HepG2 (cell line): ENCODE results near the gene CDC42EP1. TPM values are rescaled to one million over a fixed set of nuclear protein-coding genes. Genes with fewer than 3 reads are reported as not detected.
A peak's percentile ranks its signal among the peaks of the same experiment; 100 is the strongest.

Experiments
- ATAC-seq: fragments of 200-7000 bp; cut with Tn5 transposase; 3 replicates; pipeline ENCODE4 v1.9.1; 2020; ENCODE audit warnings: mild to moderate bottlenecking, moderate library complexity
- BruUV-seq: library from RNA; stranded (reverse); fragments of 400-500 nt; replicated peaks from 2 replicates; lab custom pipeline; 2021; lab: Mats Ljungman, UMichigan
- CTCF ChIA-PET: fragments of 300-600 bp; formaldehyde crosslinking; extraction: SDS; loops from one replicate; lab custom pipeline; 2021; ENCODE audit warnings: low total read pairs, inconsistent platforms, low intra/inter-chr PET ratio; lab: Yijun Ruan, JAX
- POLR2A ChIA-PET: fragments of 350-600 bp; sonication (Branson Sonifier 250); formaldehyde crosslinking; loops from one replicate; lab custom pipeline; 2020; ENCODE audit warnings: antibody characterized with exemption, inconsistent platforms; lab: Yijun Ruan, JAX
- DNase-seq: peaks from one replicate; pipeline ENCODE4 v3.0.0-alpha.2; 2015; ENCODE audit warnings: low spot score
- FAIRE-seq: peaks from 3 replicates; lab custom pipeline; 2011; peaks lifted over from hg19 to GRCh38; lab: Jason Lieb, UNC
- H2AFZ ChIP-seq: one replicate; pipeline ENCODE4 v1.6.1; 2011; ENCODE audit warnings: low read length, inconsistent platforms
- H3K27ac ChIP-seq: fragments of 300-600 bp; 3 replicates; pipeline ENCODE4 v1.8.0; 2011; ENCODE audit warnings: mixed run types, mild to moderate bottlenecking, mixed read lengths, low read length, inconsistent platforms; ENCODE audit not compliant: insufficient read depth; ENCODE audit errors: extremely low read length
- H3K27me3 ChIP-seq, 2 experiments: fragments of 200-600 bp in 1 of 2; 2 replicates in 1 of 2; 3 replicates in 1 of 2; pipeline versions ENCODE4 v1.6.0 to v1.8.0; 2011; ENCODE audit warnings: low read length in 2 of 2, mild to moderate bottlenecking in 2 of 2, moderate library complexity in 2 of 2, inconsistent platforms in 1 of 2; ENCODE audit not compliant: insufficient read depth in 2 of 2, control insufficient read depth in 1 of 2
- H3K36me3 ChIP-seq, 2 experiments: fragments of 200-600 bp in 1 of 2; replicated peaks in 1 of 2; 2 replicates in 1 of 2; 3 replicates in 1 of 2; pipeline versions ENCODE4 v1.5.1 to v1.8.0; 2011; ENCODE audit warnings: low read length in 2 of 2, inconsistent platforms in 1 of 2; ENCODE audit not compliant: insufficient read depth in 2 of 2, control insufficient read depth in 1 of 2
- H3K4me1 ChIP-seq: 2 replicates; pipeline ENCODE4 v1.5.1; 2012; ENCODE audit warnings: low read length, inconsistent platforms; ENCODE audit not compliant: insufficient read depth
- H3K4me2 ChIP-seq: 2 replicates; pipeline ENCODE4 v1.6.0; 2011; ENCODE audit warnings: low read depth, low read length, inconsistent platforms
- H3K4me3 ChIP-seq, 3 experiments: fragments of 200-600 bp in 1 of 3; sonication (generic), shearing (Covaris generic) in 1 of 3; replicated peaks in 1 of 3; 2 replicates each; pipeline ENCODE4 v1.5.1; 2011 to 2016; ENCODE audit warnings: low read length in 3 of 3, inconsistent platforms in 2 of 3, low read depth in 2 of 3, mild to moderate bottlenecking in 2 of 3, control low read depth in 1 of 3, mixed read lengths in 1 of 3; ENCODE audit not compliant: insufficient read depth in 1 of 3
- H3K79me2 ChIP-seq: one replicate; pipeline ENCODE4 v1.6.1; 2011; ENCODE audit warnings: low read length, inconsistent platforms; ENCODE audit not compliant: insufficient read depth
- H3K9ac ChIP-seq: 2 replicates; pipeline ENCODE4 v1.6.0; 2011; ENCODE audit warnings: mild to moderate bottlenecking, low read depth, low read length, inconsistent platforms; ENCODE audit not compliant: insufficient read depth
- H3K9me3 ChIP-seq: 2 replicates; pipeline ENCODE4 v1.5.1; 2012; ENCODE audit warnings: mild to moderate bottlenecking, low read length
- H4K20me1 ChIP-seq: 2 replicates; pipeline ENCODE4 v1.6.0; 2011; ENCODE audit warnings: inconsistent platforms, mild to moderate bottlenecking, low read length, moderate library complexity; ENCODE audit not compliant: insufficient read depth
- PATZ1 ChIP-seq: sonication (generic); formaldehyde crosslinking; IDR thresholded peaks from 2 replicates; pipeline ENCODE4 v1.4.0; 2020; ENCODE audit warnings: missing genetic modification reagents
- SOX13 ChIP-seq, 3 experiments: fragments of 450-650 bp in 1 of 3; sonication (generic) in 1 of 3; formaldehyde crosslinking in 1 of 3; IDR thresholded peaks in 2 of 3; conservative IDR thresholded peaks in 1 of 3; 2 replicates each; pipeline versions ENCODE4 v1.5.0 to v1.6.1; 2016 to 2020; ENCODE audit warnings: antibody characterized with exemption in 1 of 3, mild to moderate bottlenecking in 1 of 3, missing compliant biosample characterization in 1 of 3, missing genetic modification reagents in 1 of 3, moderate library complexity in 1 of 3
- SP1 ChIP-seq, 2 experiments: fragments of 450-650 bp in 1 of 2; sonication (generic) in 1 of 2; formaldehyde crosslinking in 1 of 2; IDR thresholded peaks; 2 replicates each; pipeline versions ENCODE4 v1.4.0 to v1.6.1; 2016 to 2020; ENCODE audit warnings: missing genetic modification reagents in 1 of 2
- ZFY ChIP-seq: sonication (generic); formaldehyde crosslinking; IDR thresholded peaks from 2 replicates; pipeline ENCODE4 v1.4.0; 2020; ENCODE audit warnings: missing genetic modification reagents
- ZNF781 ChIP-seq: sonication (generic); formaldehyde crosslinking; IDR thresholded peaks from 2 replicates; pipeline ENCODE4 v1.5.1; 2020; ENCODE audit warnings: borderline replicate concordance, mild to moderate bottlenecking, missing genetic modification reagents; ENCODE audit errors: not compliant biosample characterization
- WGBS: methylation state at CpG from one replicate; pipeline ENCODE4 v1.1.6; 2017; ENCODE audit warnings: low lambda C conversion rate; 5-methylcytosine and 5-hydroxymethylcytosine counted together
- in situ Hi-C: cut with HindIII; loops from 2 replicates; pipeline ENCODE4 v1.10.0; 2017; ENCODE audit warnings: low pct_unique_long_range_greater_than_20kb; ENCODE audit not compliant: extremely low pct_ligation_motif_present
- intact Hi-C: fragments of 100-400 bp; cut with micrococcal nuclease; formaldehyde crosslinking; loops from one replicate; pipeline ENCODE4 v1.10.0; 2022; ENCODE audit not compliant: unreplicated experiment
- polyA plus RNA-seq, 8 experiments: library from polyadenylated mRNA; depleted of rRNA in 3 of 8; stranded (reverse) in 7 of 8; unstranded in 1 of 8; fragments of >200 nt; fragmentation: Illumina TruSeq in 4 of 8; extraction: Trizol in 4 of 8; gene quantifications; 2 replicates each; pipeline versions ENCODE4 v1.2.1 to v1.2.3, GENCODE V29; 2011 to 2016; ENCODE audit warnings: low read depth in 4 of 8, missing spikeins in 1 of 8, mixed read lengths in 1 of 8; ENCODE audit not compliant: insufficient read depth in 1 of 8
- total RNA-seq, 5 experiments: library from RNA; depleted of rRNA; stranded (reverse); fragments of >200 nt; fragmentation: Illumina TruSeq; extraction: Trizol; gene quantifications; 2 replicates each; pipeline ENCODE4 v1.2.3, GENCODE V29; 2016; ENCODE audit warnings: low read depth in 1 of 5
- TF ChIP-seq, protein P1 (sequence below): sonication (generic); formaldehyde crosslinking; IDR thresholded peaks from 2 replicates; pipeline ENCODE4 v1.4.0; 2020; ENCODE audit warnings: missing genetic modification reagents, borderline replicate concordance
- TF ChIP-seq, protein P2 (sequence below), 2 experiments: IDR thresholded peaks; 2 replicates each; pipeline ENCODE4 v1.6.1; 2011 to 2012; ENCODE audit warnings: low read length in 2 of 2, borderline replicate concordance in 1 of 2, low read depth in 1 of 2, mild to moderate bottlenecking in 1 of 2, moderate library complexity in 1 of 2
- TF ChIP-seq, protein P3 (sequence below): sonication (generic); formaldehyde crosslinking; conservative IDR thresholded peaks from 2 replicates; pipeline ENCODE4 v1.8.0; 2022; ENCODE audit warnings: mild to moderate bottlenecking, moderate library complexity, missing genetic modification reagents
- TF ChIP-seq, protein P4 (sequence below): IDR thresholded peaks from 2 replicates; pipeline ENCODE4 v1.6.1; 2012; ENCODE audit warnings: inconsistent platforms

The CDC42EP1 gene
- total and polyA plus RNA-seq, 2 of the 13 experiments (the other 11 are each of a cell fraction or from before 2014, with no cell fraction given), result 17.1 to 29.5 TPM

DNA sequence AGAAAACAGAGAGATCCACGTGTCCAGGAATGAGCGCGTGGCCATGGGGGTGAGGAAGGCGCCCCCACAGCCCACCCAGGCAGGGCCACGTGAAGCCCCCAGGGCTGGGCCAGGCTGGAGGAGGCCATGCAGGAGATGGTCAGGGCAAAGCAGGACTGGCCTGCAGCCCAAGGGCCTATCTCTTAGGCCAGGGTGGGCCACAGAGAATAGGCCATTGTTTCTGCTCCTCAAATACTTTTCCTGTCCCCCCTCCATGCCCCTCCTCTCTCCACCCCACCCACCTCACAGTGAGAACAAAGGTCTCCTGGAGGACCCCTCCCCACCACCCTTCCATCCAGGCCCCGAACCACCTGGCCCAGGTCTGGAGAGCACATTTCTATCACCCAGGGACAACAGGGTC, 8.3 kb upstream of the CDC42EP1 start:
- DNase-seq (no peak), ATAC-seq (no peak), FAIRE-seq (no peak)
- Histone ChIP-seq H3K4me1 (peaks cover 98% of the 10 kb centered on the region), H2AFZ (no peak overlapping the region), H3K27me3 (no peaks in the 10 kb centered on the region; a peak in 1 of 5 replicates), H3K4me3 (peak overlapping the region; percentile 6 to 59 (median 42); a peak in 5 of 6 replicates), H3K27ac (peak overlapping the region; percentile 25), H4K20me1 (no peaks in the 10 kb centered on the region), H3K9me3 (no peaks in the 10 kb centered on the region), H3K79me2 (no peaks in the 10 kb centered on the region), H3K36me3 (no peaks in the 10 kb centered on the region), H3K4me2 (peak overlapping the region; percentile 68), H3K9ac (peak overlapping the region; percentile 51)
- BruUV-seq, result no TSS peak
- ChIA-PET CTCF (no interaction called here), POLR2A (interaction anchor here (0.5 to 16.3 kb wide), 3 partner anchors 10 to 400 kb away, joined by 3 to 976 read pairs (median 4); partner anchors contain the start of gene CDC42EP1)
- in situ Hi-C loops (no loop called here), intact Hi-C loops (no loop called here)
- WGBS, result 15% methylated on average over 6 of the region's 6 CpGs
- TF ChIP-seq PATZ1 (CRISPR knock-in tag) (peak; percentile 59; the same call in 1 of the 2 replicates), SOX13 (IDR thresholded peaks at IDR 0.05) (no peak), SOX13 (CRISPR knock-in tag; conservative IDR thresholded peaks at IDR 0.05 in 1 of 2, IDR thresholded peaks at IDR 0.05 in 1 of 2) (peak in 1 of 2 experiments; percentile 63; a peak in 1 of 4 replicates), SP1 (IDR thresholded peaks at IDR 0.05) (no peak), SP1 (CRISPR knock-in tag; IDR thresholded peaks at IDR 0.05) (no peak), ZNF781 (CRISPR knock-in tag) (no peak), ZFY (CRISPR knock-in tag) (peak; percentile 39; the same call in 1 of the 2 replicates)
- TF ChIP-seq, protein P1, sequence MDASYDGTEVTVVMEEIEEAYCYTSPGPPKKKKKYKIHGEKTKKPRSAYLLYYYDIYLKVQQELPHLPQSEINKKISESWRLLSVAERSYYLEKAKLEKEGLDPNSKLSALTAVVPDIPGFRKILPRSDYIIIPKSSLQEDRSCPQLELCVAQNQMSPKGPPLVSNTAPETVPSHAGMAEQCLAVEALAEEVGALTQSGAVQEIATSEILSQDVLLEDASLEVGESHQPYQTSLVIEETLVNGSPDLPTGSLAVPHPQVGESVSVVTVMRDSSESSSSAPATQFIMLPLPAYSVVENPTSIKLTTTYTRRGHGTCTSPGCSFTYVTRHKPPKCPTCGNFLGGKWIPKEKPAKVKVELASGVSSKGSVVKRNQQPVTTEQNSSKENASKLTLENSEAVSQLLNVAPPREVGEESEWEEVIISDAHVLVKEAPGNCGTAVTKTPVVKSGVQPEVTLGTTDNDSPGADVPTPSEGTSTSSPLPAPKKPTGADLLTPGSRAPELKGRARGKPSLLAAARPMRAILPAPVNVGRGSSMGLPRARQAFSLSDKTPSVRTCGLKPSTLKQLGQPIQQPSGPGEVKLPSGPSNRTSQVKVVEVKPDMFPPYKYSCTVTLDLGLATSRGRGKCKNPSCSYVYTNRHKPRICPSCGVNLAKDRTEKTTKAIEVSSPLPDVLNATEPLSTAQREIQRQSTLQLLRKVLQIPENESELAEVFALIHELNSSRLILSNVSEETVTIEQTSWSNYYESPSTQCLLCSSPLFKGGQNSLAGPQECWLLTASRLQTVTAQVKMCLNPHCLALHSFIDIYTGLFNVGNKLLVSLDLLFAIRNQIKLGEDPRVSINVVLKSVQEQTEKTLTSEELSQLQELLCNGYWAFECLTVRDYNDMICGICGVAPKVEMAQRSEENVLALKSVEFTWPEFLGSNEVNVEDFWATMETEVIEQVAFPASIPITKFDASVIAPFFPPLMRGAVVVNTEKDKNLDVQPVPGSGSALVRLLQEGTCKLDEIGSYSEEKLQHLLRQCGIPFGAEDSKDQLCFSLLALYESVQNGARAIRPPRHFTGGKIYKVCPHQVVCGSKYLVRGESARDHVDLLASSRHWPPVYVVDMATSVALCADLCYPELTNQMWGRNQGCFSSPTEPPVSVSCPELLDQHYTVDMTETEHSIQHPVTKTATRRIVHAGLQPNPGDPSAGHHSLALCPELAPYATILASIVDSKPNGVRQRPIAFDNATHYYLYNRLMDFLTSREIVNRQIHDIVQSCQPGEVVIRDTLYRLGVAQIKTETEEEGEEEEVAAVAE (CRISPR knock-in tag), result no peak
- TF ChIP-seq, protein P2, sequence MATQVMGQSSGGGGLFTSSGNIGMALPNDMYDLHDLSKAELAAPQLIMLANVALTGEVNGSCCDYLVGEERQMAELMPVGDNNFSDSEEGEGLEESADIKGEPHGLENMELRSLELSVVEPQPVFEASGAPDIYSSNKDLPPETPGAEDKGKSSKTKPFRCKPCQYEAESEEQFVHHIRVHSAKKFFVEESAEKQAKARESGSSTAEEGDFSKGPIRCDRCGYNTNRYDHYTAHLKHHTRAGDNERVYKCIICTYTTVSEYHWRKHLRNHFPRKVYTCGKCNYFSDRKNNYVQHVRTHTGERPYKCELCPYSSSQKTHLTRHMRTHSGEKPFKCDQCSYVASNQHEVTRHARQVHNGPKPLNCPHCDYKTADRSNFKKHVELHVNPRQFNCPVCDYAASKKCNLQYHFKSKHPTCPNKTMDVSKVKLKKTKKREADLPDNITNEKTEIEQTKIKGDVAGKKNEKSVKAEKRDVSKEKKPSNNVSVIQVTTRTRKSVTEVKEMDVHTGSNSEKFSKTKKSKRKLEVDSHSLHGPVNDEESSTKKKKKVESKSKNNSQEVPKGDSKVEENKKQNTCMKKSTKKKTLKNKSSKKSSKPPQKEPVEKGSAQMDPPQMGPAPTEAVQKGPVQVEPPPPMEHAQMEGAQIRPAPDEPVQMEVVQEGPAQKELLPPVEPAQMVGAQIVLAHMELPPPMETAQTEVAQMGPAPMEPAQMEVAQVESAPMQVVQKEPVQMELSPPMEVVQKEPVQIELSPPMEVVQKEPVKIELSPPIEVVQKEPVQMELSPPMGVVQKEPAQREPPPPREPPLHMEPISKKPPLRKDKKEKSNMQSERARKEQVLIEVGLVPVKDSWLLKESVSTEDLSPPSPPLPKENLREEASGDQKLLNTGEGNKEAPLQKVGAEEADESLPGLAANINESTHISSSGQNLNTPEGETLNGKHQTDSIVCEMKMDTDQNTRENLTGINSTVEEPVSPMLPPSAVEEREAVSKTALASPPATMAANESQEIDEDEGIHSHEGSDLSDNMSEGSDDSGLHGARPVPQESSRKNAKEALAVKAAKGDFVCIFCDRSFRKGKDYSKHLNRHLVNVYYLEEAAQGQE (IDR thresholded peaks at IDR 0.05; ENCODE audit: borderline replicate concordance in 1 of 2, low read depth in 1 of 2, low read length in 2 of 2), result no peak
- TF ChIP-seq, protein P3, sequence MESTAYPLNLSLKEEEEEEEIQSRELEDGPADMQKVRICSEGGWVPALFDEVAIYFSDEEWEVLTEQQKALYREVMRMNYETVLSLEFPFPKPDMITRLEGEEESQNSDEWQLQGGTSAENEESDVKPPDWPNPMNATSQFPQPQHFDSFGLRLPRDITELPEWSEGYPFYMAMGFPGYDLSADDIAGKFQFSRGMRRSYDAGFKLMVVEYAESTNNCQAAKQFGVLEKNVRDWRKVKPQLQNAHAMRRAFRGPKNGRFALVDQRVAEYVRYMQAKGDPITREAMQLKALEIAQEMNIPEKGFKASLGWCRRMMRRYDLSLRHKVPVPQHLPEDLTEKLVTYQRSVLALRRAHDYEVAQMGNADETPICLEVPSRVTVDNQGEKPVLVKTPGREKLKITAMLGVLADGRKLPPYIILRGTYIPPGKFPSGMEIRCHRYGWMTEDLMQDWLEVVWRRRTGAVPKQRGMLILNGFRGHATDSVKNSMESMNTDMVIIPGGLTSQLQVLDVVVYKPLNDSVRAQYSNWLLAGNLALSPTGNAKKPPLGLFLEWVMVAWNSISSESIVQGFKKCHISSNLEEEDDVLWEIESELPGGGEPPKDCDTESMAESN (CRISPR knock-in tag), result no peak
- TF ChIP-seq, protein P4, sequence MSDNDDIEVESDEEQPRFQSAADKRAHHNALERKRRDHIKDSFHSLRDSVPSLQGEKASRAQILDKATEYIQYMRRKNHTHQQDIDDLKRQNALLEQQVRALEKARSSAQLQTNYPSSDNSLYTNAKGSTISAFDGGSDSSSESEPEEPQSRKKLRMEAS, result peak; percentile 22; the same call in 1 of the 2 replicates
